NCI-H524 treated with DMSO at 0.1 percent for 48 hours (cell line): ENCODE results near the gene CASKIN1.
"Not testable (repeated sequence)": the region's sequence is repeated elsewhere in the genome, so short reads cannot be mapped to it uniquely, and the experiment has no call there.

Source experiments
- DNase-seq: peaks from one replicate; lab custom pipeline; 2025; lab: John Stamatoyannopoulos, UW

Gene CASKIN1, protein sequence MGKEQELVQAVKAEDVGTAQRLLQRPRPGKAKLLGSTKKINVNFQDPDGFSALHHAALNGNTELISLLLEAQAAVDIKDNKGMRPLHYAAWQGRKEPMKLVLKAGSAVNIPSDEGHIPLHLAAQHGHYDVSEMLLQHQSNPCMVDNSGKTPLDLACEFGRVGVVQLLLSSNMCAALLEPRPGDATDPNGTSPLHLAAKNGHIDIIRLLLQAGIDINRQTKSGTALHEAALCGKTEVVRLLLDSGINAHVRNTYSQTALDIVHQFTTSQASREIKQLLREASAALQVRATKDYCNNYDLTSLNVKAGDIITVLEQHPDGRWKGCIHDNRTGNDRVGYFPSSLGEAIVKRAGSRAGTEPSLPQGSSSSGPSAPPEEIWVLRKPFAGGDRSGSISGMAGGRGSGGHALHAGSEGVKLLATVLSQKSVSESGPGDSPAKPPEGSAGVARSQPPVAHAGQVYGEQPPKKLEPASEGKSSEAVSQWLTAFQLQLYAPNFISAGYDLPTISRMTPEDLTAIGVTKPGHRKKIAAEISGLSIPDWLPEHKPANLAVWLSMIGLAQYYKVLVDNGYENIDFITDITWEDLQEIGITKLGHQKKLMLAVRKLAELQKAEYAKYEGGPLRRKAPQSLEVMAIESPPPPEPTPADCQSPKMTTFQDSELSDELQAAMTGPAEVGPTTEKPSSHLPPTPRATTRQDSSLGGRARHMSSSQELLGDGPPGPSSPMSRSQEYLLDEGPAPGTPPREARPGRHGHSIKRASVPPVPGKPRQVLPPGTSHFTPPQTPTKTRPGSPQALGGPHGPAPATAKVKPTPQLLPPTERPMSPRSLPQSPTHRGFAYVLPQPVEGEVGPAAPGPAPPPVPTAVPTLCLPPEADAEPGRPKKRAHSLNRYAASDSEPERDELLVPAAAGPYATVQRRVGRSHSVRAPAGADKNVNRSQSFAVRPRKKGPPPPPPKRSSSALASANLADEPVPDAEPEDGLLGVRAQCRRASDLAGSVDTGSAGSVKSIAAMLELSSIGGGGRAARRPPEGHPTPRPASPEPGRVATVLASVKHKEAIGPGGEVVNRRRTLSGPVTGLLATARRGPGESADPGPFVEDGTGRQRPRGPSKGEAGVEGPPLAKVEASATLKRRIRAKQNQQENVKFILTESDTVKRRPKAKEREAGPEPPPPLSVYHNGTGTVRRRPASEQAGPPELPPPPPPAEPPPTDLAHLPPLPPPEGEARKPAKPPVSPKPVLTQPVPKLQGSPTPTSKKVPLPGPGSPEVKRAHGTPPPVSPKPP (N-terminal part only)

DNA sequence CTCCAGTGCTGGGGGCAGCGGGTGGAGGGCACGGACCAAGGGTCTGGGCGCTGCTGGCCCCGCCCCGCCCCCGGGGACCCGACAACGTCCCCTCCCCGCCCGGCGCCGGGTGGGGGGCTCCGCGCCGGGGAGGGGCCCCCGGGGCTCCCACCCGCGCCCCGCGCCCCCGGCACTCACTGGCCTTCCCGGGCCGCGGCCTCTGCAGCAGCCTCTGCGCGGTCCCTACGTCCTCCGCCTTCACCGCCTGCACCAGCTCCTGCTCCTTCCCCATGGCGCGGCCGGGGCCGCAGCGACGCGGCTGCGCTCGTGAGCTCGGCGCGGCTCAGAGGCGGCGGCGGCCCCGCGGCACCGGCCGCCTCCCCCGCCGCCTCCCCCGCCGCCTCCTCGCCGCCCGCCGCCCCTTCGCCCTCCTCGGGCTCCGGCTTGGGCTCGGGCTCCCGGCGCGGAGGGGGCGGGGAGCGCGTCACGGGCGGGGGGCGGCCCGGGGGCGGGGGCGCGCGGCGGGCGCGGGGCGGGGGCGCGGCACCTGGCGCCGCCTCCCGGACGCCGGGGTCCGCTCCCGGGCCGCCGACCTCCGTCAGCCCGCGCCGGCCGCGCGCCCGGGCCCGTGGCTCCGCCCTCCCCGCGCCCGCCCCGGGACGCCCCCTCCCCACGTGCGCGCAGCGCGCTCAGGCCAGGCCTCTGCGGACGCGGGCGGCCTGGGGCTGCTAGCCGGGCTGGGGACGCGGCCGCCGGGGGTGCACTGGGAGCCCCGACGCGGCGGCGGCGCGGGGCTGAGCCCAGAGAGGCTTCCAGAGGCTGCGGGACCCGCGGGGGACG, at the start of gene CASKIN1:
CASKIN1 (minus strand) TSS at position 444 of the 819 bp plus-strand sequence; CDS start at position 271, 173 bp downstream.
- no peak for DNase-seq

DNA sequence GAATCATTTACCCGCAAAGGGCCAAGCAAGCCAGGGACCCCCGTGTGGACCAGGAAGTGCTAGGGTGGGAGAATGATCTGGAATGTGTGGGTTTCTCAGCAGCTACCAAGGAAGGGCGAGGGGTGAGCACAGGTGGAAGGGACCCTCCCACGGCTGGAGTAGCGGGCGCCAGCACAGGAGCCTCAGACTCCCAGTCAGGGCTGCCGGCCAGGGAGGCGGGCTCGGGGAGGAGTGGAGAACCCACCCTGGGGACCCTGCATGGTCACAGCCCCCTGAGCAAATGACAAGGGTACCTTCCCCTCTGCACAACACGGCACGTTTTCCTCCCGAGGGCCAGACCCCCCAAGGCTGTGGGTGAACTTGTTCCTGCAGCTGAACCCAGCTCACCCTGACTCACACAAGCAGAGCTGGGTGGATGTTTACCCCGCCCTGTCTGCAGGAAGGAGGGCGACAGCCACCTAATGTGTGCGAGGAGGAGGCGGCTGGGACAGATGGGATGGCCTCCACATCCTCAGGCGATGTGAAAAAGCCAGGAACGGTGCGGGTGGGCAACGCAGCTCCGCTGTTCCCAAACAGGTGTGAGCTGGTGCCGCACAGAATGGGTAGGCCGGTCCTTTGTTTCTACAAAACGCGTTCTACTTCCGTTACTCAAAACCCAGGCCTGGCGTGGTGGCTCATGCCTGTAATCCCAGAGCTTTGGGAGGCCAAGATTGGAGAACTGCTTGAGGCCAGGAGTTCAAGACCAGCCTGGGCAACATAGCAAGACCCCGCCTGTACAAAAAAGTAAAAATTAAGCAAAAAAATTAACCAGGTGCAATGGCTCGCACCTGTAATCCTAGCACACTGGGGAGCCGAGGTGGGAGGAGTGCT, 48.8 kb upstream of the CASKIN1 start:
- no peak for DNase-seq

DNA sequence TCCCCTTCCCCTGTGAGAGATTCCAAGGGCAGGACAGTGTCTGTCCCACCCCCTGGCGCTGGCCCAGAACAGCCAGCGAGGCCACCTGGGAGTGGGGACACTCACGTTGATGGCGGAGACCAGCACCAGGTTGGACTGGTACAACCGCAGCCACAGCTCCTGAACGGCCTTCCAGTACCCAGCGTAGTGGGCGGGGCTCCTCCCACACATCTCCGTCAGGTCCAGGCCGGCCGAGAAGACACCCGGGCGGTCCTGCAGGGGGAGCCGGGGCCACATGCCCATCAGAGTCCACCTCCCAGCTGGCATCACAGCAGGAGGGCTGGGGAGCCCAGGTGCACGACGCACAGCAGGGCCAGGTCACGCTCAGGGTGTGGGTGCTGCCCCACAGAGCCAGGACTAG, 47.9 kb upstream of the CASKIN1 start:
- DNase-seq = peak; percentile 23

DNA sequence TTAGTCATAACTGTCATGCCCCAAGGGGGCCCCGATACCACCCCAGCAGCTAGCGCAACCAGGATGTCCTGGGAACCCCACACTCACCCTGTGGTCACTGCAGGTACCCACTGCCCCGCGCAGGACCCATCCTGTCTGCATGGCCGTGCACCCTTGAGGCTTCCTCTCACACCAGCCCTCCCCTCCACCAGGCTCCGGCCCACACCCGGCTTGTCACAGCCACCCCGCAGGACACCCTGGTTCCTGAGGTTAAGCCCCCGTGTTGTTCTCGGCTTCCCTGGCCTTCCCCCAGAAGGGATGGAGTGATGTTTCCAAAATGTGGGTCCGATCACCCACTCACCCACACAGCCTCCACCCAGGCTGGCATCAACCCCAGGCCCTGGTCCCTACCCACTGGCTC, 47.4 kb upstream of the CASKIN1 start:
- DNase-seq = no peak

DNA sequence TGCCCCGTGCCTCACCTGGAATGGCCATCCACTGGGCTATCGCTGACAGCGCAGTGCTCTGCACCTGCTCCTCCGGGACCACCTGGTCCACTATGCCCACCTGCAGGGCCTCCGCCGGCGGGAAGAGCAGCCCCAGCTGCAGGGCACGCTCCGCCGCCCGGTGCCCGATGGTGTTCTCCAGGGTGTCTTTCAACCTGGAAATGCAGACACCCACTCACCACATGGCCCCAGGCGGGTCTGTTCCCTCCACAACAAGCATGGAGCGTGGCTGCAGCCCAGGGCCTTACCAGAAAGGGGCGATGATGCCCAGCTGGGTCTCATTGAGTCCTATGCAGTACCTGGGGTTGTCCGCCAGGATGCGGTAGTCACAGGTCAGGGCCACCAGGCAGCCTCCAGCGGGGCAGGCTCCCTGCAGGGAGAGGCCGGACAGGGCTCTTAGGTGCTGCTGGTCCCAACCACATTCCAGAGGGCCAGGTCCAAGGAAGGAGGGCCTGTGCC, 46.7 kb upstream of the CASKIN1 start:
- no peak for DNase-seq

DNA sequence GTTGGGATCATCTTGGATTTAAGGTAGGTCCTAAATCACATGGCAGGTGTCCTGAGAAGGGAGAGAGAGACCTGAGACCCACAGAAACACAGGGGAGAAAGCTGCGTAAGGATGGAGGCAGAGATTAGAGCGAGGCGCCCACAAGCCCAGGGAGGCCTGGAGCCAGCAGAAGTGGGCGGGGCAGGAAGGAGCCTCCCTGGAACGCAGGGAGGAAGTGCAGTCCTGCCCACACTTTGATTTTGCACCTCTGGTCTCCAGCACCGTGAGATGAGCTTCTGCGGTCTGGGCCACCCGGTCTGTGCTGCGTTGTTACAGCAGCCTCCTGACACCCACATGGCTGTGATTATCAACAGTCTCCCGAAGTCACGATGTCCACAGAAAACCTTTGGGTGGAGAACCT, 46.2 kb upstream of the CASKIN1 start:
- DNase-seq = no peak

DNA sequence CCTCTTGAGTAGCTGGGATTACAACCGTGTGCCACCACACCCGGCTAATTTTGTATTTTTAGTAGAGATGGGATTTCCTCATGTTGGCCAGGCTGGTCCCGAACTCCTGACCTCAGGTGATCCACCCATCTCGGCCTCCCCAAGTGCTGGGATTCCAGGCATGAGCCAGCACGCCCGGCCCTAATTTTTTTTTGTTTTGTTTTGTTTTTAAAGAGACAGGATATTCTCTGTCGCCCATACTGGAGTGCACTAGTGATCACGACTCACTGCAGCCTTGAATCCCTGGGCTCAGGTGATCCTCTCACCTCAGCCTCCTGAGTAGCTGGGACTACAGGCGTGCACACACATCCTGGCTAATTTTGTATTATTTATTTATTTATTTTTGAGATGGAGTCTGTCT, 43.9 kb upstream of the CASKIN1 start:
- DNase-seq = not testable (repeated sequence)

DNA sequence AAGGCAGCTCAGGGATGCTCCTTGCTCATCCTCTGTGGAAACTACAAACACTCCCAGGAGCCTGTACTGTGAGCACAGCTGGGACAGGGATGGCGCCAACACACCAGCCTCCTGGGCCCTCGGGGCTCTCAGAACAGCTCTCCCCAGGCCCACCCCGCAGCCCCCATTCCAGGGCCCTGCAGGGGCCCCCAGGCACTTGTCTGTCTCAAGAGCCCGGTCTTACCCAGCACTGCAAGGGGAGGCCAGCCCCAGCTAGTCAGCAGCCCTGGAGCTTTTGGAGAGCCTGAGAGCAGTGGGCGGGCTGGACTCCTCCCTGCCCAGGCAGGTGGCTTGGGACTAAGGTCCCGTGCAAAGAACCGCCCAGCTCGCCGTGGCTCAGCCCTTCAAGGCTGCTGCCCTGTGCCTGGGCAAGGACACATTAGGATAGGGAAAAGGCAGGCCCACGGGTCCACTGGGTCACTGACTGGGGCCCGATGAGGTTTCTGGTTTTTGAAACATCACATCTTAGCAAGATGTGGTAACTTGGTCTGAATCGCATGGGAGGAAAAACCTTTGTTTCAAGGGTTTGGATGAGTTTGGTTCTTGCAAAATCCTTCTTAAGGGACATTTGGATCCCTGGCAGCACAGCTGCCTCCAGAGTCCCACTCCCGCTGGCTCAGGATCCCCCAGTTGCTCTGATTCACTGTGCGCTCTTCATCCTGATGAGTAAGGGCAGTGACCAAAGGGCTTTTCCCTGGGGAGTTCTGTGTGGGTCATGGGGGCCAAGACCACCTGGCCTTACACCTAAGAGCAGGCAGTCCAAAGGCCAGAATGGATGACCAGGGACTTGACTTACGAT, 42.7 kb upstream of the CASKIN1 start:
- no peak for DNase-seq

DNA sequence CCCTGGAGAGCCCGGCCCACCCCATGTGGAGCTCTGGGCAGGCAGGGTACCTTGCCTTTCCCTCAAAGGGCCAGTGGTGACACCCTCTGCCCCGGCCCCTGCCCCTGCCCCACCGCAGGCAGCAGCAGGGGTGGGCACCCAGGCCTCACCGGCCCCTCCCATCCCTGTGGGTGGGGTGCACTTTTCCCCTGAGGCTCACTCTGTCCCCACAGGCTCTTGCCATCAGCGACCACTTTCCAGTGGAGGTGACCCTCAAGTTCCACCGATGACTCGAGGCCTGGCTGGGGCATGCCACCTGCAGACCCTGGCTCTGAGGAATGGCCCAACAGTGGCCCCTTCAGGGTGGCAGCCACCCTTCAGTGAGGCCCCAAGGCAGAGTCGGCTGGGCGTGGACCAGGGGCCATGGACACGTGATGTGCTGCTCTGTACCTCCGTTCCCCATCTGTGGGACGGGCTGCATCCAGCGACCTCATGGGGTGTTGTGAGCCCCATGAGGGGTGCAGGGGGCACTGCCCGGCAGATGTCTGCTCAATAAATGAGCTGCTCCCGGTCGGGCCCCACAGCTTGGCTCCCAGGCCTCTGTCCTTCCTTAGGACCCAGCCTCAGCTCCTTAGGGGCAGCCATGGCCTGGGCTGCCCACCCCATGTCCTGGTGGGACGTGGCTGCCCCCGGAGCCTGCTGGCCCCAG, 41.9 kb upstream of the CASKIN1 start:
- no peak for DNase-seq

DNA sequence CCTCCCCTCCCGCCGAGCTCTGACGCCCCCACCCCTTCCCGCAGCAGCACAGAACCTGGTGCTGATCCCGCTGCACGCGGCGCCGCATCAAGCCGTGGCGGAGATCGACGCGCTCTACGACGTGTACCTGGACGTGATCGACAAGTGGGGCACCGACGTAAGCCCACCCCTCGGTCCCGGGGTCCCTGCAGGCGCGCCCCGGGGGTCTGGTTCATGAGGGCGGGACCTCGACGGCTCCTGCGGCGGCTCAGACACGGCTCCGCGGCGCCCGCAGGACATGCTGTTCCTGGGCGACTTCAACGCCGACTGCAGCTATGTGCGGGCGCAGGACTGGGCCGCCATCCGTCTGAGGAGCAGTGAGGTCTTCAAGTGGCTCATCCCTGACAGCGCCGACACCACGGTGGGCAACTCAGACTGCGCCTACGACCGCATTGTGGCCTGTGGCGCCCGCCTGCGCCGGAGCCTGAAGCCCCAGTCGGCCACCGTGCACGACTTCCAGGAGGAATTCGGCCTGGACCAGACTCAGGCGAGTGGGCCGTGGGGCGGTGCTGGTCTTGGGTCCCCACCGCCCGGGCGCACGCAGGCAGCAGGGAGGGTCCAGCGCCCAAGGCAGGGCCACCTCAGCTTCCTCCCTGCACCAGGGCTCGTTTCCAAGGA, 41.2 kb upstream of the CASKIN1 start:
- DNase-seq = no peak

DNA sequence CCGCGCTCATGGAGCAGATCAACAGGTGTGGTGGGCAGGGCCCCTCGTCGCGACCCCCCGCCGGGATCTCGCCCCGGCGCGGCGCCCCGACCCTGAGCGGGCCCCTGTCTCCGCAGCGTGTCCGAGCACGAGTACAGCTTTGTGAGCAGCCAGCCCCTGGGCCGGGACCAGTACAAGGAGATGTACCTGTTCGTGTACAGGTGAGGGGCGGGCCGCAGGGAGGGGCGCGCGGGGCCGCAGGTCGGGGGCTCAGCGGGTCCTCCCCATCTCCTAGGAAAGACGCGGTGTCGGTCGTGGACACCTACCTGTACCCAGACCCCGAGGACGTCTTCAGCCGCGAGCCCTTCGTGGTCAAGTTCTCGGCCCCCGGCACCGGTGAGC, 40.7 kb upstream of the CASKIN1 start:
- no peak for DNase-seq

DNA sequence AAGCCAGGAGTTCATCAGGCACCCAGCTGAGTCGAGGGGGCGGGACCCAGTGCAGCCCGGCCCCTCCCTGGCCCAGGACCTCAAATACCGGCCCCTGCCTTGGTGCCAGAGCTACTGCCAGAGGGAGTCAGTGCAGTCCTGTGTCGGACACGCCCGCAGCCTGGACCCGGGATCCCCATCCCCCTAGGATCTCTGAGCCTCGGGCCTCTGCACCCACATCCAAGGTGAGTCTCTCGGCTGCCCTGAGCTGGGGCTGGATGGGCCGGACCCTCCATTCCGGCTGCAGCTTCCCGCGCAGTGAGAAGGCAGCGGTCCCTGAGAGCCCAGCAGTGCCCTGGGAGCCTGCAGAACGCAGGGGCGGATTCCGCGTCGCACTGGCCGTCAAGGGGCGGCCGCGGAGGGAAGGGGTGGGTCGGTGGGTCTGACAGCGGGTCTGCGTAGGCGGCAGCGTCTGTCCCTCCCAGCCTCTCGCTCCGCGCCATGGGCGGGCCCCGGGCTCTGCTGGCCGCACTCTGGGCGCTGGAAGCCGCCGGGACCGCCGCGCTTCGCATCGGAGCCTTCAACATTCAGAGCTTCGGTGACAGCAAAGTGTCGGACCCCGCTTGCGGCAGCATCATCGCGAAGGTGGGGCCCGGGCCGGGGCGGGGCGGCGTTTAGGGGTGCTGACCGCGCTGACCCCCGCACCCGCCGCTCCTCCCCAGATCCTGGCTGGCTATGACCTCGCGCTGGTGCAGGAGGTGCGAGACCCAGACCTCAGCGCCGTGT, 40.1 kb upstream of the CASKIN1 start, which contains the start of gene DNASE1L2:
DNASE1L2 (plus strand) TSS at position 108 of the 765 bp plus-strand sequence; CDS start at position 481, 373 bp downstream.
- DNase-seq = no peak

DNA sequence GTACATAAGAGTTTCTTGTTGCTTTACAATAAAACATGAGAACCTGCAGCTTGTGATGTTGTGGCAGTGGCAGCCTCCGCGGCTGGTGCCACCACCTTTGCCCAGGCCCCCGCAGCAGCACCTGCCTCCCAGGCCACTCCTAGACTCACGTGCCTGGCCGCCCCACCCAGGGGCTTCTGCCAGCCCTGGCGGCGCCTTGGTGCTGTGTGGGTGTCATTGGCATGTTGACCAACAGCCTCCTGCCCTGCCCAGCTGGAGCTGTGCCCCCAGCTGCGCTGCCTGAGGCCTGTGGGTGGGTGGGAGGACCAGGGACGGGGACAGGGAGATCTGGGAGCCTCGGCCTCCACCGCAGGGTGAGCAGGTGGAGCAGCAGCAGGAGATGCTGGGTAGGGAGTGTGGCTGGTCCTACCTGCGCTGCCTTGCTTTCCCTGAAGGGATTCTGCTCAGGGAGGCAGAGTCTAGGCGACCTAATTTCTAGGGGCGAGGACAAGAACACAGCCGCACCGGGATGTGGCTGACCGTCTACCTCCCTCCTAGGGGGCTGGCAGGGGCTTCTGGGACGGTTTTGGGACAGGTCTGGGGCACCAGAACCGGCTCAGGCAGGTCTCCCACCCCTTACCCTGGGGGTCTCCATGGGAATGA, 39.4 kb upstream of the CASKIN1 start:
- DNase-seq = no peak

DNA sequence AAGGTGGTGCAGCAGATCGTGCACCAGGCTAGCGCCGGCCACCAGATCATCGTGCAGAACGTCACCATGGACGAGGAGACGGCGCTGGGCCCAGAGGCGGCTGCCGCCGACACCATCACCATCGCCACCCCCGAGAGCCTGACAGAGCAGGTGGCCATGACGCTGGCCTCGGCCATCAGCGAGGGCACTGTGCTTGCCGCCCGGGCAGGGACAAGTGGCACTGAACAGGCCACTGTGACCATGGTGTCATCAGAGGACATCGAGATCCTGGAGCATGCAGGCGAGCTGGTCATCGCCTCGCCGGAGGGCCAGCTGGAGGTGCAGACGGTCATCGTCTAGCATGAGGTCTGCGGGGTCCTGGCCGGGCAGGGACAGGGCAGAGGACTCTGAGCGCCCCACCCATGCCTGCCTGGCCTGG, 38.8 kb upstream of the CASKIN1 start:
- DNase-seq = no peak

DNA sequence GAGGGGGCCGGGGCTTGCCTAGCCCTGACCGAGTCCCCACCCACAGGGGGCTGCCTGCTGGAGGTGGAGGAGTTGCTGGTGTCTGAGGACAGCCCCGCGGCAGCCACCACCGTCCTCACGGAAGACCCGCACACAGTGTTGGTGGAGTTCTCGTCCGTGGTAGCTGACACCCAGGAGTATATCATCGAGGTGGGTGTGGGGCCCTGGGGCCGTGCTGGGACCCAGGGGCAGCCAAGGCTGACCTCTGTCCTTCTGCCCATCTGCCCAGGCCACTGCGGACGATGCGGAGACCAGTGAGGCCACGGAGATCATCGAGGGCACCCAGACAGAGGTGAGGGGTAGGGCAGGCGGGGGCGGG, 38.4 kb upstream of the CASKIN1 start:
- DNase-seq = no peak

DNA sequence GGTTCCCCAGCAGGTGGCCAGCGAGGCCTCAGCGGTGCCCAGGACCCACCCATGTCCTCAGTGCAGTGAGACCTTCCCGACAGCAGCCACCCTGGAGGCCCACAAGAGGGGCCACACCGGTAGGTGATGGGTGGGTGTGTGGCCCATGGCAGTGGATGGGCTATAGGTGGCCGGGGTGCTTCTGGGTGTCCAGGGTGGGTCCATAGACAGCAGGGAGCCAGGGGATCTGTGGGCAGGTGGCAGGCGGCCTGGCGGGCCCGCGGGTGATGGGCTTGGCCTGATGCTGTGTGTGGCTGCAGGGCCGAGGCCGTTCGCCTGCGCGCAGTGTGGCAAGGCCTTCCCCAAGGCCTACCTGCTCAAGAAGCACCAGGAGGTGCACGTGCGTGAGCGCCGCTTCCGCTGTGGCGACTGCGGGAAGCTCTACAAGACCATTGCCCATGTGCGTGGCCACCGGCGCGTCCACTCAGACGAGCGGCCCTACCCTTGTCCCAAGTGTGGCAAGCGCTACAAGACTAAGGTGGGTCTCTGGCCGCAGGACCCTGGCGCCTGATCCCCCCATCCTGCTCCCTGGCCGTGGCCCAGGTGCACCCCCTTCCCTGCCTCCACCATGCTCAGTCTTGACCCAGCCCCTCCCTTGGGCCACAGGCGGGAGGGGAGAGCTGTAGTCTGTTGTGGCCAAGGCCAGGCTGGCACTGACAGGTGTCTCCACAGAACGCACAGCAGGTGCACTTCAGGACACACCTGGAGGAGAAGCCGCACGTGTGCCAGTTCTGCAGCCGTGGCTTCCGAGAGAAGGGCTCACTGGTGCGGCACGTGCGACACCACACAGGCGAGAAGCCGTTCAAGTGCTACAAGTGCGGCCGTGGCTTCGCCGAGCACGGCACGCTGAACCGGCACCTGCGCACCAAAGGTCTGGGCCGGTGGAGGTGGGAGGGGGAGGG, 37.7 kb upstream of the CASKIN1 start:
- no peak for DNase-seq
